ENCODE data around the gene RPL22. TPM values are rescaled to one million over a fixed set of nuclear protein-coding genes. Genes with fewer than 3 reads are reported as not detected.

Gene RPL22
- total and polyA plus RNA-seq, 2 of the 8 experiments (the other 6 are each of a cell fraction or from before 2014, with no cell fraction given) = 133 to 521 TPM

GRCh38 chr1:6179564-6180175 is 19.7 kb downstream of the RPL22 start:
- 3% methylated on average over 32 of the region's 92 CpGs; no CpG with 5 or more reads in 1 of the 2 experiments for WGBS, 2 experiments (ENCODE audit: extremely low coverage in 1 of 2, insufficient coverage in 1 of 2, insufficient read length in 1 of 2, insufficient replicate concordance in 2 of 2, low coverage in 1 of 2, low lambda C conversion rate in 2 of 2, missing lambda C conversion rate in 1 of 2)
- no peak for FAIRE-seq
- peaks cover 3 to 23% of the 10 kb centered on the region in 2 experiments for H4K20me1 ChIP-seq (replicated peaks in 1 of 2; ENCODE audit: control insufficient read depth in 1 of 2, insufficient read depth in 2 of 2, low read length in 2 of 2)
- TF ChIP-seq ZNF274 (IDR thresholded peaks at IDR 0.05; ENCODE audit: borderline replicate concordance, extremely low read depth, low read length) (no peak), ASH2L (IDR thresholded peaks at IDR 0.05; ENCODE audit: low read length) (no peak), CHD1 (IDR thresholded peaks at IDR 0.05; ENCODE audit: low read depth, low read length) (no peak), CTCF (IDR thresholded peaks at IDR 0.05; ENCODE audit: control extremely low read depth in 1 of 3, insufficient read depth in 1 of 3, low read depth in 1 of 3, low read length in 3 of 3) (no peak), GABPA (IDR thresholded peaks at IDR 0.05; ENCODE audit: borderline replicate concordance, insufficient read depth, low read length) (peak; percentile 17; the same call in 1 of the 2 replicates), RFX5 (IDR thresholded peaks at IDR 0.05; ENCODE audit: borderline replicate concordance, low read depth, low read length) (no peak), SIN3A (conservative IDR thresholded peaks at IDR 0.05 in 1 of 2, IDR thresholded peaks at IDR 0.05 in 1 of 2; ENCODE audit: low read depth in 1 of 2, low read length in 2 of 2) (no peak), HDAC6 (IDR thresholded peaks at IDR 0.05; ENCODE audit: low read depth, low read length) (no peak), POLR2AphosphoS5 (IDR thresholded peaks at IDR 0.05; ENCODE audit: low read depth, low read length) (no peak), JUN (IDR thresholded peaks at IDR 0.05; ENCODE audit: low read depth, low read length) (no peak)

More at GRCh38 chr1:6179564-6180175, 19.7 kb downstream of the RPL22 start:
- Histone ChIP-seq H3K79me2 (ENCODE audit: control insufficient read depth in 1 of 2, insufficient read depth in 2 of 2, low read length in 2 of 2) (no peaks in the 10 kb centered on the region), H3K56ac (replicated peaks; ENCODE audit: insufficient read length, low read depth, low read length) (no peak overlapping the region), H3K23me2 (ENCODE audit: low read depth, low read length) (peaks cover 15% of the 10 kb centered on the region; the same call in 1 of the 2 replicates), H3K18ac (ENCODE audit: extremely low read depth, low read length) (no peak overlapping the region), H3K9me3 (ENCODE audit: insufficient read depth in 2 of 2, low read depth in 1 of 2, low read length in 1 of 2) (no peaks in the 10 kb centered on the region), H3K9ac (replicated peaks in 1 of 4; ENCODE audit: extremely low read depth in 1 of 4, low read depth in 3 of 4, low read length in 3 of 4) (no peak overlapping the region), H4K91ac (replicated peaks; ENCODE audit: insufficient read length, low read length) (no peak overlapping the region), H2AK5ac (ENCODE audit: low read depth, low read length) (no peak overlapping the region), H2BK15ac (ENCODE audit: low read length) (no peak overlapping the region), H4K8ac (ENCODE audit: extremely low read depth, insufficient read depth, low read length) (peak overlapping the region; percentile 57; the same call in 1 of the 2 replicates), H3K79me1 (ENCODE audit: low read depth, low read length) (no peaks in the 10 kb centered on the region; the same call in 1 of the 2 replicates), H2BK120ac (replicated peaks; ENCODE audit: low read depth, low read length) (no peak overlapping the region), H3K14ac (ENCODE audit: insufficient read length) (no peak overlapping the region), H3K36me3 (ENCODE audit: control insufficient read depth in 2 of 4, insufficient read depth in 4 of 4, low read length in 3 of 4) (0 out of 8 replicates have a peak, but pooled peaks cover 0 to under 1% (median 0%) of the 10 kb centered on the region in 4 experiments), H2BK20ac (ENCODE audit: low read length) (no peak overlapping the region), H4K5ac (ENCODE audit: insufficient read length, low read depth, low read length) (no peak overlapping the region), H3K4me1 (replicated peaks in 1 of 4; ENCODE audit: control insufficient read depth in 3 of 4, insufficient read depth in 4 of 4, low read length in 3 of 4) (peaks cover 3 to 8% (median 6%) of the 10 kb centered on the region in 4 experiments), H2BK12ac (ENCODE audit: low read depth, low read length) (no peak overlapping the region), H3K27ac (ENCODE audit: low read depth, low read length) (no peak overlapping the region), H3K27me3 (replicated peaks in 1 of 4; ENCODE audit: control insufficient read depth in 3 of 4, extremely low read depth in 1 of 4, insufficient read depth in 3 of 4, low read length in 3 of 4) (peaks cover 19 to 61% (median 46%) of the 10 kb centered on the region in 4 experiments), H3K4me2 (ENCODE audit: insufficient read depth in 1 of 2, low read depth in 2 of 2, low read length in 2 of 2) (peak overlapping the region; percentile 42 to 80), H2BK5ac (ENCODE audit: low read depth, low read length) (no peak overlapping the region), H3K4me3 (ENCODE audit: extremely low read depth in 1 of 4, insufficient read depth in 2 of 4, low read depth in 3 of 4, low read length in 4 of 4) (peak overlapping the region; percentile 39 to 55 (median 41); a peak in 7 of 8 replicates), H3K23ac (ENCODE audit: insufficient read length) (no peak overlapping the region), H2AFZ (ENCODE audit: low read length) (no peak overlapping the region), H3K4ac (replicated peaks; ENCODE audit: insufficient read length, low read depth, low read length) (no peak overlapping the region)
- CTCF ChIA-PET (ENCODE audit: partially characterized antibody) = interaction anchor here (1.0 kb wide), 1 partner anchor 59 kb away, joined by 3 read pairs; no protein-coding TSS in a partner anchor
- DNase-seq (ENCODE audit: low read depth in 1 of 2, low spot score in 2 of 2) = no peak
- POLR2A ChIA-PET (ENCODE audit: partially characterized antibody) = no interaction called here
